CD4-positive, alpha-beta T cell (primary cell): Measurements from ENCODE around the gene PRKG1. TPM values are rescaled to one million over a fixed set of nuclear protein-coding genes. Genes with fewer than 3 reads are reported as not detected.

Source experiments
- ATAC-seq: fragments of 200-7000 bp; cut with Tn5 transposase; one replicate; pipeline ENCODE4 v1.10.0; 2022; ENCODE audit warnings: mild to moderate bottlenecking; ENCODE audit not compliant: poor library complexity
- CTCF ChIA-PET: fragments of 350-600 bp; sonication (Branson Sonifier 250); formaldehyde crosslinking; loops from one replicate; lab custom pipeline; 2021; ENCODE audit warnings: antibody characterized with exemption, inconsistent platforms; lab: Charles Lee
- POLR2A ChIA-PET: fragments of 350-600 bp; sonication (Branson Sonifier 250); formaldehyde crosslinking; loops from one replicate; lab custom pipeline; 2021; ENCODE audit warnings: antibody characterized with exemption, inconsistent platforms; lab: Charles Lee
- DNase-seq, 14 experiments: peaks; one replicate each; pipeline ENCODE4 v3.0.0-alpha.2; 2013 to 2020; ENCODE audit warnings: mixed read lengths in 2 of 14
- H3K27ac ChIP-seq, 2 donors: one replicate each; pipeline versions ENCODE4 v1.5.1 to v1.7.0; 2013; ENCODE audit warnings: low read length in 2 of 2, low read depth in 1 of 2, mild to moderate bottlenecking in 1 of 2
- H3K27me3 ChIP-seq, 2 experiments: 1 replicate in 1 of 2; 2 replicates in 1 of 2; pipeline versions ENCODE4 v1.6.1 to v1.7.0; 2013; ENCODE audit warnings: low read length in 2 of 2, control low read depth in 1 of 2, mild to moderate bottlenecking in 1 of 2, moderate library complexity in 1 of 2; ENCODE audit not compliant: insufficient read depth in 2 of 2, control insufficient read depth in 1 of 2
- H3K36me3 ChIP-seq: one replicate; pipeline ENCODE4 v1.6.1; 2013; ENCODE audit warnings: low read length, control low read depth; ENCODE audit not compliant: insufficient read depth
- H3K4me1 ChIP-seq: one replicate; pipeline ENCODE4 v1.6.1; 2013; ENCODE audit warnings: low read length, control low read depth; ENCODE audit not compliant: insufficient read depth
- H3K4me3 ChIP-seq: one replicate; pipeline ENCODE4 v1.5.1; 2013; ENCODE audit warnings: mild to moderate bottlenecking, low read length, moderate library complexity
- H3K9me3 ChIP-seq, 2 experiments: 1 replicate in 1 of 2; 2 replicates in 1 of 2; pipeline versions ENCODE4 v1.6.1 to v1.7.0; 2013; ENCODE audit warnings: low read length in 2 of 2, mild to moderate bottlenecking in 2 of 2, control low read depth in 1 of 2, moderate library complexity in 1 of 2; ENCODE audit not compliant: control insufficient read depth in 1 of 2, insufficient read depth in 1 of 2
- H3K27ac Mint-ChIP-seq: one replicate; pipeline ENCODE4 v1.8.0; 2020; ENCODE audit warnings: mixed read lengths
- H3K27me3 Mint-ChIP-seq: one replicate; pipeline ENCODE4 v1.8.0; 2021; ENCODE audit warnings: mixed read lengths
- H3K36me3 Mint-ChIP-seq: one replicate; pipeline ENCODE4 v1.8.0; 2021; ENCODE audit warnings: low read depth, mixed read lengths
- H3K4me1 Mint-ChIP-seq: one replicate; pipeline ENCODE4 v1.8.0; 2021; ENCODE audit warnings: low read depth, mixed read lengths
- H3K4me3 Mint-ChIP-seq: one replicate; pipeline ENCODE4 v1.8.0; 2020; ENCODE audit warnings: mild to moderate bottlenecking, mixed read lengths
- H3K9me3 Mint-ChIP-seq: one replicate; pipeline ENCODE4 v1.8.0; 2020; ENCODE audit warnings: mixed read lengths
- intact Hi-C, 2 experiments: fragments of 100-400 bp; cut with DNase I in 1 of 2; cut with micrococcal nuclease in 1 of 2; formaldehyde crosslinking; loops; one replicate each; pipeline versions ENCODE4 v1.15.1 to v1.9.0; 2023 to 2025; cut with DNase I, micrococcal nuclease
- total RNA-seq, 174 experiments: library from RNA in 2 of 174; stranded (reverse) in 2 of 174; gene quantifications; one replicate each; pipeline ENCODE4 v1.2.3 and lab custom pipeline; 2021 to 2026
- TF ChIP-seq, protein P1 (sequence below): fragments of 200-600 bp; IDR thresholded peaks from one replicate; pipeline ENCODE4 v1.8.0; 2022; ENCODE audit warnings: antibody characterized with exemption, mild to moderate bottlenecking

The PRKG1 gene
- total RNA-seq, 2 experiments from 2014 or later, result 0.31 TPM; not detected in 1

DNA sequence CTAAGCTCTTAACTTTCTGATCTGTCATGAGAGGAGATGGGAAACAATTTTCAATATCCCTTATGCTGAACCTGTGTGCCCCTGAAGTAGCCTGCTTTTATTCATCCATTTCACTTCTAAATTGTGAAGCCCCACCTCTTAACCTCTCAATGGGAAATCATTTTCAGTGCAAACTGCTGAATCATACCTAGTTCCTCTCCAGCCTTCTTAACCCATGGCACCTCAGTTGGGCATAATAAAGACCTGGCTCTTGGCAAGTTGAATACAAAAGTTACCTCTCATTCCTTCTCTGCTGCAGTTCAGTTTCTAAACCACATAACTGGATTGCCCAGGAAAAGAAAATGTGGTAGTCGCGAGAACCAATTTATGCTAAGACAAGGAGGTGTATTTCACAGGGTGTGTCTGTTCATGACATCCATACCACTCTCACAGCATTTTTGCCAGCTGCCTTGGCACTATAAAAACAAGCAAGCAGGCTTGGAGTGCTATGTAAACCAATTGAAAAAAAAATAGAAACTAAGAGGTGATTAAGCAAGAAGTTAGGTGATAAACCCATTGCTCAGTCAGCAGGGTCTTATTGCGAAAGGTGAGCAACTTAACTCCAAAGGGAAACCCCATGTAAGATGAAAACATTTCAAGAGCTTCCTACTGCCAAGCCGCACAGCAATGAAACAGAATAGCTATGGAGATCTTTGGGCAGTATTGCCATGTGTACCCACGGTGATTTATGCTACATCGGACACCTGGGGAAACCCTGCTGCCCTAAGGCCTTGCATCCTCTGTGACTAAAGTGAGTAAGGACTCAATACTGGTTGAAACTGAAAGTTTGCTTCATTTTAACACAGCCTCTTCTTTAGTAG, 1182.8 kb downstream of the PRKG1 start:
- H3K9me3 Mint-ChIP-seq, result no peaks in the 10 kb centered on the region
- Histone ChIP-seq H3K27me3 (no peaks in the 10 kb centered on the region), H3K4me1 (no peaks in the 10 kb centered on the region), H3K4me3 (no peak overlapping the region), H3K9me3 (no peaks in the 10 kb centered on the region), H3K27ac (no peak overlapping the region), H3K36me3 (no peaks in the 10 kb centered on the region)
- H3K27me3 Mint-ChIP-seq, result no peaks in the 10 kb centered on the region
- TF ChIP-seq, protein P1, sequence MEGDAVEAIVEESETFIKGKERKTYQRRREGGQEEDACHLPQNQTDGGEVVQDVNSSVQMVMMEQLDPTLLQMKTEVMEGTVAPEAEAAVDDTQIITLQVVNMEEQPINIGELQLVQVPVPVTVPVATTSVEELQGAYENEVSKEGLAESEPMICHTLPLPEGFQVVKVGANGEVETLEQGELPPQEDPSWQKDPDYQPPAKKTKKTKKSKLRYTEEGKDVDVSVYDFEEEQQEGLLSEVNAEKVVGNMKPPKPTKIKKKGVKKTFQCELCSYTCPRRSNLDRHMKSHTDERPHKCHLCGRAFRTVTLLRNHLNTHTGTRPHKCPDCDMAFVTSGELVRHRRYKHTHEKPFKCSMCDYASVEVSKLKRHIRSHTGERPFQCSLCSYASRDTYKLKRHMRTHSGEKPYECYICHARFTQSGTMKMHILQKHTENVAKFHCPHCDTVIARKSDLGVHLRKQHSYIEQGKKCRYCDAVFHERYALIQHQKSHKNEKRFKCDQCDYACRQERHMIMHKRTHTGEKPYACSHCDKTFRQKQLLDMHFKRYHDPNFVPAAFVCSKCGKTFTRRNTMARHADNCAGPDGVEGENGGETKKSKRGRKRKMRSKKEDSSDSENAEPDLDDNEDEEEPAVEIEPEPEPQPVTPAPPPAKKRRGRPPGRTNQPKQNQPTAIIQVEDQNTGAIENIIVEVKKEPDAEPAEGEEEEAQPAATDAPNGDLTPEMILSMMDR, result no peak
- ChIA-PET CTCF (no interaction called here), POLR2A (no interaction called here)
- H3K36me3 Mint-ChIP-seq, result no peaks in the 10 kb centered on the region
- no peak overlapping the region for H3K27ac Mint-ChIP-seq
- H3K4me3 Mint-ChIP-seq, result no peak overlapping the region
- DNase-seq, result no peak
- intact Hi-C loops, result no loop called here
- ATAC-seq, result no peak
- H3K4me1 Mint-ChIP-seq, result no peaks in the 10 kb centered on the region

DNA sequence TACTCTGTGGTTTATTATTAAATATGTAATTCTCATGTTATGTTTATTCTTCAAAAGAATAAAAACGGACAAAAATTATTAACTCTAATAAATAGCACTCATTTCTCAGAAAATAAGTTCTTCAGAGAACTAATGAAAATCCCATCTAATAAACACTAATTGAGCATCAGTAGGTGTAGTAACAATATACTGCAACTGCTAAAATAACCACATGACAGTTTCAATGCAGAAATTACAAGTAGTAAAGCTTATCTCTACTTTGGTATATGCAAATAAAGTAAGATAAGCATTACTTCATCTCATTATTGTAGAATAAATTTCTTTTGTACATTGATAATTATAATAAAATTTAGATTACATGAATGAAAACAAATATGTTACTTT, 1183.4 kb downstream of the PRKG1 start:
- DNase-seq (no peak), ATAC-seq (no peak)
- H3K36me3 Mint-ChIP-seq, result no peaks in the 10 kb centered on the region
- H3K4me3 ChIP-seq, result no peak overlapping the region
- TF ChIP-seq, protein P1, result no peak
- no peak overlapping the region for H3K27ac ChIP-seq
- intact Hi-C loops, result no loop called here
- no peaks in the 10 kb centered on the region for H3K4me1 Mint-ChIP-seq
- ChIA-PET CTCF (no interaction called here), POLR2A (no interaction called here)
- no peak overlapping the region for H3K4me3 Mint-ChIP-seq
- no peaks in the 10 kb centered on the region for H3K27me3 Mint-ChIP-seq
- H3K27ac Mint-ChIP-seq, result no peak overlapping the region
- no peaks in the 10 kb centered on the region for H3K4me1 ChIP-seq
- no peaks in the 10 kb centered on the region for H3K9me3 ChIP-seq
- no peaks in the 10 kb centered on the region for H3K36me3 ChIP-seq
- no peaks in the 10 kb centered on the region for H3K27me3 ChIP-seq
- no peaks in the 10 kb centered on the region for H3K9me3 Mint-ChIP-seq

DNA sequence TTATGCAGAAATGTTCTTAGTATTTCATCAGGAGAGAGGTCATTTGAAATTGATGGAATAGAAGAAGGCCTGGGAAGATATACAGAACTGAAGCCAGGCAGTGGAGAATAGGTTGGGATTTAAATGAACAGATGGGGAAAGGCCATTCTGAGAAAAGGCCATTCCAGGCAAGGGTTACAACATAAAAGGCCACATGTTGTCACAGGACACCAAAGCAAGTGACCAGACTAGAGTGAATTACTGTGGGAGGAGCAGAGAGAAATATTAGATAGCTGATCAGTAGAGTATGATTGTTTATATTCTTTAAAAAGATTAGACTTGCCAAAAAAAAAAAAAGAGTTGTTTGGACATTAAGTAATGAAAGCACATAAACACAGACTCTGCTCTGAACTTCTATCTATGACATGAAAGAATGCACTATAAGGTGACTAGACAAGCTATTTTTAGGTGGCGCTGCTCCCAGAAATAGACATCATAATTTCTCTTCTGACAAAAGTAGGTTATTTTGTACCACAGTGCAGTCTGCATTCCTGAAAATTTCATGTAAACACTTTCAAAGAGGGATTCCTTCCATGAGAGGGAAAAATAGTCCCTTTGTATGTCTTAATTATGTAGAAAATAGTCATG, 1184.6 kb downstream of the PRKG1 start:
- ChIA-PET CTCF (no interaction called here), POLR2A (no interaction called here)
- H3K27me3 ChIP-seq, result no peaks in the 10 kb centered on the region
- H3K9me3 ChIP-seq, result no peaks in the 10 kb centered on the region
- no peaks in the 10 kb centered on the region for H3K27me3 Mint-ChIP-seq
- H3K9me3 Mint-ChIP-seq, result no peaks in the 10 kb centered on the region
- H3K4me3 Mint-ChIP-seq, result no peak overlapping the region
- intact Hi-C loops, result no loop called here
- H3K27ac ChIP-seq, result no peak overlapping the region
- H3K4me1 Mint-ChIP-seq, result no peaks in the 10 kb centered on the region
- no peak overlapping the region for H3K27ac Mint-ChIP-seq
- ATAC-seq (no peak), DNase-seq (no peak)
- no peaks in the 10 kb centered on the region for H3K36me3 ChIP-seq
- no peaks in the 10 kb centered on the region for H3K4me1 ChIP-seq
- TF ChIP-seq, protein P1, result no peak
- no peak overlapping the region for H3K4me3 ChIP-seq
- no peaks in the 10 kb centered on the region for H3K36me3 Mint-ChIP-seq
